GM19455 (cell line): ENCODE data around the gene ZNF846.
"Not testable (repeated sequence)": the region's sequence is repeated elsewhere in the genome, so short reads cannot be mapped to it uniquely, and the experiment has no call there.

ENCODE experiments used
- ATAC-seq: cut with Tn5 transposase; IDR thresholded peaks from one replicate; pipeline ENCODE4 v1.9.1; 2021; ENCODE audit not compliant: unreplicated experiment

Gene ZNF846

GRCh38 chr19:9768175-9769112, at the start of gene ZNF846:
TSS of gene ZNF846 (minus strand) at chr19:9768738. CDS start at chr19:9764950, 3,788 bp downstream.
- ATAC-seq, result peak; percentile 93

- ATAC-seq, result no peak
Observed at GRCh38 chr19:9818175-9818733, 49.7 kb upstream of the ZNF846 start.

GRCh38 chr19:9811139-9811538, 42.6 kb upstream of the ZNF846 start:
- ATAC-seq, result no peak

- no peak for ATAC-seq
Observed at GRCh38 chr19:9808855-9809824, 40.6 kb upstream of the ZNF846 start.

- no peak for ATAC-seq
Observed at GRCh38 chr19:9806803-9807202, 38.3 kb upstream of the ZNF846 start.

GRCh38 chr19:9801976-9802375, 33.4 kb upstream of the ZNF846 start:
- no peak for ATAC-seq

- no peak for ATAC-seq
Observed at GRCh38 chr19:9799162-9799561, 30.6 kb upstream of the ZNF846 start.

- no peak for ATAC-seq
Observed at GRCh38 chr19:9797871-9798270, 29.3 kb upstream of the ZNF846 start.

- no peak for ATAC-seq
Observed at GRCh38 chr19:9796113-9796773, 27.7 kb upstream of the ZNF846 start.

GRCh38 chr19:9793071-9793591, 24.6 kb upstream of the ZNF846 start:
- ATAC-seq, result no peak

GRCh38 chr19:9792206-9793070, 23.9 kb upstream of the ZNF846 start:
- ATAC-seq, result no peak

- ATAC-seq, result peak; percentile 52
Observed at GRCh38 chr19:9791552-9792205, 23.1 kb upstream of the ZNF846 start.

GRCh38 chr19:9791073-9791367, 22.5 kb upstream of the ZNF846 start:
- not testable (repeated sequence) for ATAC-seq

- not testable (repeated sequence) for ATAC-seq
Observed at GRCh38 chr19:9789579-9789978, 21.0 kb upstream of the ZNF846 start.

- no peak for ATAC-seq
Observed at GRCh38 chr19:9789066-9789465, 20.5 kb upstream of the ZNF846 start.

GRCh38 chr19:9788604-9789003, 20.1 kb upstream of the ZNF846 start:
- not testable (repeated sequence) for ATAC-seq

- no peak for ATAC-seq
Observed at GRCh38 chr19:9786819-9787218, 18.3 kb upstream of the ZNF846 start.

- no peak for ATAC-seq
Observed at GRCh38 chr19:9786342-9786741, 17.8 kb upstream of the ZNF846 start.
